NOMO-1 (cell line): ENCODE measurements around the gene FGFR3.
A peak's percentile ranks its signal among the peaks of the same experiment; 100 is the strongest.

Experiments
- DNase-seq, 2 experiments: peaks; one replicate each; lab custom pipeline; 2025; ENCODE audit not compliant: unreplicated experiment in 2 of 2; lab: John Stamatoyannopoulos, UW

FGFR3 gene

DNA sequence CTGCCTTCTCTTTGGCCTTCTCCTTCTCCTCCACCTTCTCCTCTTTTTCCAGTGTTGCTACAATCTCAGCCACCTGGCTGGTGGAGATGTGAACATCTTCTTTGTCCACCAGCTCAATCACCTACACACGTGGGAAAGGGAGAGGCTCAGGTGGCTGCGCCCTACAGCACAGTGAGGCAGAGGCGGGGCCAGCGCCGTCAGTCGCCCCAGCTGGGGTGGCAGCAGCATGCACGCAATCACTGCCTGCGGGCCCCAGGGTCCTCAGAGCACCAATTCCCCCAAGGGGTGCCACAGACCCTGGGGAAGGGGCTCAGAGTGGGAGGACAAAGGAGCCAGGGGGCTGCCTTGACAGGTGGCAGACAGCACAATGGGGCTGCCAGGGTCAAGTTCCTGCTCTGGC is 21.4 kb downstream of the FGFR3 start:
- no peak for DNase-seq

DNA sequence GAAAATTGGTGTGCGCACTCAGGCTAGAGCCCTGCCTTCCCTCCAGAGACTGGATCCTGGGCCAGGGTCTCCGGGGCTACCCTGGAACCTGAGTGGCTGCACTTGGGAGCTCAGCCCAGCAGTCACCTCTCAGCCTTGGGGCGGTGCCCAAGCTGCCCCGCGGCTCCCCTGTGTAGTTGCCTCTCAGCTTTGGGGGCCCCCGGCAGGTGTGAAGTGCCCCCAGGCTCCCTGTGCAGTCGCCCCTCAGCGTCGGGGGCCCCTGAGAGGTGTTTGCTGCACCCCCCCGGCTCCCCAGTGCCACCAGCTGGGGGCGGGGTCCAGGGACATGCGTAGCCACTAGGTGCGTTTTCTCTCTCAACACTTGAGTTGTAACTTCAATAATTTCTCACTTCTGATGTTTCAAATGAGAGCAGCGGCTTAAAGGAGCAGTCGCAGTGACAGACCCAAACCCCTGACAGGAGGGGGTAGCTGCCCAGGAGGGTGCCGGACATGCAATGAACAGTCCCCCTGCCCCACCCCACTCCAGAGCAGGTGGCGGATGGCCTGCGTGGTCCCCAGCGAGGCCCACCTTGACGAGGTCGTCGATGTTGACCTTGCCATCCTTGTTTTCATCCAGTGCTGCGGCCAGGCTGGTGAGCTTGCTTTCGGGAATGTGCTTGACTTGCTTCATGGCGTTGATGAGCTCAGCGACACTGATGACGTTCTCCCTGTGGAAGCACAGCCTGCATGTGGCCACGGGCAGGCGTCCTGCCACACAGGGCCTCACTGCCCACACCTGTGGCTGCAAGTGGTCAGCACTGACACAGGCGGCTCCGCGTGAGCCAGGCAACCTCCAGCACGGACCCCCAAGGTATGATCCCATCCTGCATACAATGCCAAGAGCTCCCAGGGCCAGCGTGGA is 22.3 kb downstream of the FGFR3 start:
- no peak for DNase-seq

DNA sequence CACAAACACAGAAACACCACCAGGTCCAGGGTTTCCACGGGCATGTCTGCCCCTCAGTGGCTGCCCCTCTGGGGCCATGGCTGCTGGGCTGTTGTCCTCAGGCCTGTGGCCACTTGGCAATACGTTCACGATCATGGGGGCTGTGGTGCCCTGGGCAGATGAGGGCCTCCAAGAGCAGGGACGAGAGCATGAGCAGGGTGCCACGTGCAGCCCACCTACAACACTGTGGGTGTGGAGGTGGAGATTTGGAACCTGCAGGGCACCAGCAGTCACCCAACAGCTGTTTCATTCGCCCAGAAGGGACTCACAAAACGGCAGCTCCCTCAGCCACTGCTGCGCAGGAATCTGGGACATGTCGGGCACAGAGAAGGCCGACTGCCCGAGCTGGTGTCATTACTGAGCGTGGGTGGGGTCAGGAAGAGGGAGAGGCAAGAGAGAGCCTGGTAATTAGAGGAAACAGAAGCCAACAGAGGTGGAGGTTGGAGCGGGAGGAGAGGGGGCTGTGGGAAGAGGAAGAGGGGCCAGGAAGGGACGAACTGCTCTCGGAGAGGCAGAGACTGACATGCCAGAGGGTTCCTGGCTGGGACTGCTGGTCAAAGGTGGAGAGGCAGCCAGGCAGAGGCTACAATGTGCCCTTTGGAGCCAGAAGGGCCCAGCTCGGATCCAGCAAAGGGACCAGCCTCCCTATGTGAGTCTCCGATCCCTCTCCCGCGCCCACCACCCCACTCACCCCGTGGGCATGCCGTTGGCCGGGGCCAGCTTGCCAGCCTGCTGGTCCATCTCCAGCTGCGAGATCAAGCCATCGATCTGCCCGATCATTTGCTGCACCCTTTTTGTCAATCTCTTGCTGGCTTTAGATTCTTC is 23.1 kb downstream of the FGFR3 start:
- DNase-seq = no peak

DNA sequence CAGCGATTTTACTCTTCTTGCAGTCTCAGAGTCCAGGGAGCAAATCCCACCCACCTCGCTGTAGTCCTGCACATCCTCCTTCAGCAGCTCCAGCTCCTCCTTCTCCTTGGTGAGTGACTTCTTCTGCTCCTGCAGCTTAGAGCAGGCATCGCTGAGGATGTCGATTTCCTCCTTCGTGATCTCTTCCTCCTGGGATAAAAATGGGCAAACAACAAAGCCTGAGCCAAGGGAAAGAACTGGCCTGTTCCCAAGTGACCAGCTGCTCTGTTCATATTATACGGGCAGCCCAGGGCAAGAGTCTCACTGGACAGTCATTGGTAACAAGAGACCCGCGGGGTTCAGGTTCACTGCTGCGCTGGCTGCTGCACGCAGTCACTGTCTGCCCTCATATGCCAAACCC is 26.2 kb downstream of the FGFR3 start:
- DNase-seq = no peak

DNA sequence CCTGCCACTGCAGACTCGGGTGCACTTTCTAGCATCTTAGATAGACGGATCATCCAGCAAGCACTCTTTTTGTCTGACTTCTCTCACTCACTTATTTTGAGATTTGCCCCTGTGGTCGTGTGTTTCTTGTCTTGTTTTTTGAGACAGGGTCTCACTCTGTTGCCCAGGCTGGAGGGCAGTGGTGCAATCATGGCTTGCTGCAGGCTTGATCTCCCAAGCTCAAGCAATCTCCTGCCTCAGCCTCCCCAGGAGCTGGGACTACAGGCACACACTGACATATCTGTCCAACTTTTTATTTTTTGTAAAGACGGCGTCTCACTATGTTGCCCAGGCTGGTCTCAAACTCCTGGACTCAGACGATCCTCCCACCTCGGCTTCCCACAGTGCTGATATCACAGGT is 26.7 kb downstream of the FGFR3 start:
- no peak for DNase-seq

DNA sequence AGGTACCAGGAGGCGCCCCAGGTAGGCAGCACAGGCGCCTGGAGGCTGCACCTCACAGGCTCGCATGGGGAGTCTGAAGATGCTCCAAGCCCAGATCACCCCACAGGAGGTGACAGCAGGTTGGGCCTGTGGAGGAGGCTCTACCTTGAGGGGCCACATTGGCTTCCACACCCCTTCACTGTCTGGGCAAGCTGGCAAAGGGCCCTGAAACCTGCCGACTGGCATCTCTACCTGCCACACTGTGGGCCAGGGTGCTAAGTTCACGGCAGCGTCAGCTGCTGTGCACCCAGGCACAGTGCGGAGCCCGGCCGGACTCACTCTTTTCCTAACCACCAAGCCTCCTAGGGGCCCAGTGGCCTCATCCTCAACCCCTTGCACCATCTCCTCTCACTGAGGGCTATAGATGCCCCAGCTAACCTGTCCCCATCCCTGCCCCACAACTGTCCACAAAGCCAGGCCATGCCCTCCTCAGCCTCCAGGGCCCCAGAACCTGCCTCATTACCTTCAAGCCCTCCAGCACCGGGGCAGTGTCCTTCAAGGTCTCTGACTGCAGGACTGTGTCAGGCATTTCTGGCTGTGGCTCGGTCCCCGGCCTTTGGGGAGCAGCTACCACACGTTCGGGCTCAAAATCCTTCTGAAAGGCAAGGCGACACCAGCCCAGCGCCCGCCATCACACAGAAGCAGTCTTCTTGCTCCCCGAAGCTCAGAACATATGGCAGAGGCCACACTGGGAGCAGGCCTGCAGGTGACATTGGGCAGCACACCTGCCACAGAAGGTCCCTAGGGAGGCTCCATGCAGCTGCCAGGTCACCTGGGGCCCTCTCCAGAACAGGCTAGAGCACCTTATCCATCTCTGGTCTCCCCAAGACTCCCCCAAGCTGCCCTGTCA is 28.8 kb downstream of the FGFR3 start:
- no peak for DNase-seq

DNA sequence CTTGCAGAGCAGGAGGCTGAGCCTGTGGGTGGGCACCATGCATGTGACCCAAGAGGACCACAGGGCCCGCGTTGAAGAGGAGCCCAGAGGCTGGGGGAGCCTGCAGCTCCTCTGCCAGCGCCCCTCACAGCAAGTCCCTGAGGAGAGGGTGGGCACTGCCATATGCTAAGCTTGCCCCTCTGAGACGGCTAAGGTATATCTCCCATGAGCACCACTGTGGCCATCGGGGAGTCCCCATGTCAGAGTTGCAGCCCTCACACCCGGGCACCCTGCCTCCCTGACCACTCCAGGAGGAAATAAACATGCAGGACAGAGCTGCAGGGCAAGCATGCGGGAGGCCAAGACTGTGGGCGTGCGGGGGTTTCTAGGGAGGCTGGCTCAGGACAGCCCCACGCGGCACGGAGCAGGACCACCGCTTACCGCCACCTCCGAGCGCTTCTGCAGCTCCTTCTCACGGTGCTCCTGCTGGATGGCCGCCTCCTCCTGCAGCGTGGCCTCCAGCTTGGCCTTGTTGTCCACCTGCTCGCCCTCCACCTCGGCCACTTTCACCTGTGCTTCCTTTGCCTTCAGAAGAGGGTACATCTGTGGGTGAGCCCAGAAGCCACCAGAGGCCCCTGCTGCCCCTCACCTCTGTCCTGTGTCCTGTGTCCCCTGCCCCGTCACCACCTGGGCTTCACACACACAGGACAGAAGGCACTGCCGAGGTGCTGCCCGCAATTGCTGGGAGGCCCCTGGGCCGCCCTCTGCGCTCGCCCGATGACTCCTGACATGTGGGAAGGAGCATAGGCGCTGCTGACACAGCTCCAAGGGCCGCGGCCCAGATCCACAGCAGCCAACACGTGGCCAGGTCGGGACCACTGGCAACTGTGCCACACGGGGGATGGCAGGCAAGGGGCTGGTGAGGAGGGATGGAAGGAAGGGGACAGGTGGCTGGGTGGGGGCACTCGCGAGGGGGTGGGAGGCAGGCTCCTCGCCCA is 29.8 kb downstream of the FGFR3 start:
- no peak for DNase-seq

DNA sequence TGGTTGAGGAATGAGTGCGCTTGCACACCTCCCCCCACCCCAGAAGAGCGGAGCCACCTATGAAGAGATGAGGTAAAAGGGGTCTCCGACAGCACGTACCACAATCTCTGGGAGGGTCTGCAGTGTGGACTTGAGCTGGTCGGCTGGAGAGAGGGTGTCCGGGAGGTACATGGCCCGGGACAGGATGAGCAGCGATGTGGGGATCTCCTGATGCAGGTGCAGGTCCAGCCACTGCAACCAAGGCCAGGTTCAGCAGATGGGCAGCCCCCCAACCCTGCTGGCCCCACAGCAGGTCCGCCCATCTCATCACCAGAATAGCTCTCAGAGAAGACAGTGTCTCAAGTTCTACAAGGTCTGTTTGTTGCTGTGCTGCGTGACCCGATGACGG is 30.4 kb downstream of the FGFR3 start:
- DNase-seq = no peak

DNA sequence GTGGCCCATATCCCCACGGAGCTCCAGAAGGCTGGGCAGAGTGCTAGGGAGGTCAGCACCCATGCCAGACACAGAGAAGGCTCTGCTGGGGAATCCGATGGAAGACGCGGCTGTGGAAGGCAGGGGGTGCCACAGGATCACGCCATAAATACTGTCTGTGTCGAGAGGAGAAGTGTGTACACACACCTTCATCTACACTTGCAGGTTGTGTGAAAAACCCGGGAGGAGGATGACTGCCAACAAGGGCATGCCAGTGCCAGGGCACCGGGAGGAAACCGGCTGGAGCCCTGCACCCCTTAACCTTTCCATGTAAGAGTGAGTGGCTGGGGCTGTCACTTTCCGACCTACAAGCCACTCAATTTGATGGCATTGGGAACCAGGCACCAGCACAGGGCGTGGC is 31.7 kb downstream of the FGFR3 start:
- no peak for DNase-seq

DNA sequence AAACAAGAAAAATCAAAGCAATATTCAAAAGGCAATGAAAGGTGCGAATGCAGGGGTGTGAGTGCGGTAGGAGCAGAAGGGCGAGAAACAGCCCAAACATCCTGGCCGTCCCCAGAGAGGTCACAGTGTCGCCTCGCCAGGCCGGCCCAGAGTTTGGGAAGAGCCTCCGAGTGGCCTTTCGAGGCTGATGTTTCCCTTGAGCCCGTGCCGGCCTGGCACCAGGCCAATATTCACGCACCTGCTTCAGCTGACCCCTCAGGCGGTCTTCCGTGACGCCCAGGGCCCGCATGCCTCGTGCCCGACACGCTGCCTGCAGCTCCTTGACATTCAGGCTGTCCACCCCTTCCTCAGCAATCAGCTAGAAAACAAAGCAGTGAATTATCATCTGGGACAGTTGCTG is 32.2 kb downstream of the FGFR3 start:
- DNase-seq = no peak

DNA sequence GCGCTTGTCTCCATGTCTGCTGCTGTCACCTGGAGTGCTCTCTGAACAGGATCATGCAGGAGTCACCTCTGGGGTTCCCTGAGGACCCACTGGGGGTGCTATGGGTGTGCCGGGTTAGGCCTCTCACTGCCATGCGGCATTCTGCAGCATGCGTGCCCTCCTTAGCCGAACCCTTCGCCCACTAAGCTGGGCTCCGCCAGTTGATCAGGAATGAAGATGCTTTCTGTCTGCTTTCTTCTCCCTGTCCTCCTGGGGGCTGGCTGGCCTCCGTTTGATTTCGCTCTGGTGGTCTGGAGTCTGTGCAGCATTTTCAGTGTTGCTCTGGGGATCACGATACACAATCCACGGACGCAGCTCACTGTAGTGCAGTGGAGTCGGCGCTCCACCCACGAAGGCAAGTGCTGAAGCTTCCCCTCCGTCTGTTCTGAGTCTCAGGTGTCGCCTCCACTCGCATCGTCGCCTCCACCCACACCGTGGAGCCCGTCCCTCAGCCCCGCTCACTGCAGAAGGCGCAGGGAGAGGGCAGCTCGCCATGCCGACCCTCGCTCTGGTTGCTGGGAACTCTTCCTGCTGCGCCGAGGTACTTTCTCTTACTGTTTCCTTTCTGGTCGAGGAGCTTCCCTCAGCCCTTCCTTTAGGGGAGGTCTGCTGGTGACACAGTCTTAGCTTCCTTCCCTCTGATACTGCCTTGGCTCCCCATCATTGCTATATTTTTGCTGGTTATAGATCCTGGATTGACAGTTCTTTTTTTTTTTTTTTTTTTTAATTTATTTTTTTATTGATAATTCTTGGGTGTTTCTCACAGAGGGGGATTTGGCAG is 33.6 kb downstream of the FGFR3 start:
- DNase-seq = no peak

DNA sequence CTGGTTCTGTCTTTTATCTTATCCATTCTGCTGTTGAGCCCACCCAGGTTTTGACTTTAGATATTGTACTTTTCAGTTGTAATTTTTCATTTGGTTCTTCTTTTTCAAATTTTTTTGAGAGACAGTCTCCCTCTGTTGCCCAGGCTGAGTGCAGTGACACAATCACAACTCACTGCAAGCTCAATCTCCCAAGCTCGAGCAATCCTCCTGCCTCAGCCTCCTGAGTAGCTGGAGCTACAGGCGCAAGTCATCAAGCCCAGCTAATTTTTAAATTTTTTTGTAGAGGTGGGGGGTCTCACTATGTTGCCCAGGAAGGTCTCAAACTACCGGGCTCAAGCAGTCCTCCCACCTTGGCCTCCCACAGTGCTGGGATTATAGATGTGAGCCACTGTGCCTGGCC is 37.1 kb downstream of the FGFR3 start:
- no peak for DNase-seq

DNA sequence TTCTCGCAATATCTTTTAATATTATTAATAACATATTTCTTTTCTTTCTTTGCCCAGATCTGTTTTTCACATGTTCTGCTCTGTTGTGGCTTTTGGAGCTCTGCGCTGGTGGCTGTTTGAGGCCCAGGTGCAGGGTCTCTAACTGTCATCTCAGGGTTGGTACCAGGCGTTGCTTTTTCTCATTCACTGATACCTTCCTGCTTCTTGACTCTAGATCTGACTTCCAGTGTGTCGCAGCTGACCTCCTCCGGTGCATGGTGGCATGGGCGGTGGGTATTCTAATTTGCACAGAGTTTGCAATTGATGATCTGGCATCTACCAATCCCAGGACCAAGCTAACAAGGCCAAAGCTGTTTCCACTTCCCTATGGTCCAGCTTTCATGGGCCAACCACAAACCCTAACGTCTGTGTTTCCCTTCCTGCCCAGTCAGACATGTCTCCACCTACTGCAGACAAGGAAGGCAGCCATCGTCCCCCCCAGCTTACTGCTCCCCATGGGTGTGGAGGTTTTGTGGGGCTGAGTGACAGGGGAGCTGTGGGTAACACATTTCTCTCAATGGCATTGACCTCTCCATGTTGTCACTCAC is 37.6 kb downstream of the FGFR3 start:
- DNase-seq = peak; percentile 17 to 29

DNA sequence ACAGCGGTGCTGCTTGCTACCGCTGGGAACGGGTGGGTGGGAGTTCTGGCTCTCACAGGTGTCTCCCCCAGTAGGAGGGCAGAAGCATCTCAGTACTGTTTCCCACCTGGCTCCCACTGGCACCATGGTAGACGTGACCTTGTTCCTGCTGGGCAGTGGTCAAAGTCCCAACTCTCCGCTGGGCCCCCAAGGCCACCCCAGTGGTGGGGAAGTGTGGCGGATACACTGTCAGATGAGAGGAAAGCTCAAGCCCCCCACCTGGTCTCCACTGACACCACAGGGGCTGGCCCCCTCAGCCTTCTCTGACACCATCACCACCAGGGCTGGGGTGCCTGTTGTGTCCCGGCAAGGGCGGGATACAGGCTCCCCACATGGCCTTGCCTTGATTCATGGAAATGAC is 38.2 kb downstream of the FGFR3 start:
- DNase-seq = no peak

DNA sequence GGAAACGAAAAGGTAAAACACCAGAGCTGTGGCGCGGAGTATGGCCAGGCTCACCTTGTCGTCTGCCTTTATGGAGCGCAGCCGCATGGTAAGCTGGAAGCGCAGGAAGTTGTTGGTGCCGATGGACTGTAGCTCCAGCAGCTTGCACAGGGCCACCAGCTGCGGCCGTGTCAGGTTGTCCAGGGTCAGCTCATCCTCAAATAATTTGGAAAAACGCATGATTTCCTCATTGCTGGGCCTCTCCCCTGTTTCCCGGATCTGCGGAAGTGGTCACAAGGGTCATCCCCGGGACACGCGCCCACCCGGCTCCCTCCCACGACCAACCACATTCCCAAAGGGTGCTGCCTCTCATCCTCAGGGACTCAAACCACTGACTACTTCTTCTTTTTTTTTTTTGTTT is 39.6 kb downstream of the FGFR3 start:
- no peak for DNase-seq

DNA sequence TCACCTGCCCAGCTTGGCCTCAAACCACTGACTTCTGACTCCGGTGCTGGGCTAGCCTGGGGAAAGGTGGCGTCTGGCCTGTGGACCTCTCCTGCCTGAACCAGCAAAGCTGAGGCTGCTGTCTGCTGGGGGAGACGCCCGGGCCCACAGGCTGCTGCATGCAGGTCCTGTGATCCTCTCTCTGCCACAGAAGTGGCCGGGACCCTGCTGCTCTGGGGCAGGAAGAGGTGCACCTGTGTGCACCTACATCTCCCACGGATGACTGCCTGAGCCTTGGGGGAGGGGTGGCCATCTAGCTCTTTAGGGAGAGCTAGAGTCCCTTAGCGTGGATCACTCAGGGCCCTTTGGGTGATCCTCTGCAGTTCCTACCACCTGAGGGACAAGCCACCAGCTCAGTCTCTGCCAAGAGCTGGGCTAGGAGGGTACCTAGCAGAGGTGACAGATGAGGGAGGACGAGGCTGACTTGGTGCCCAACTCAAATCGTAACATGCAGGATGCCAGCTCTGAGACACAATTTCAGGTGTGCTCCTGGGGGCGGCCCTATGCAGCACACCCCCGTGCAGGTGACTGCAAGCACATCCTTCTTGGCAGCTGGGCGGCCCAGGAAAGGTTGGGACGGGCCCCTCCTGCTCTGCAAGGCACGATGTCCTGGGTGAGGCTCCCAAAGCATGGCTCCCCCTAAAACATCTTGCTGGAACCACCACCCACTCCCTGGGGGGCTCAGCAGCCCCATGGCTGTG is 40.4 kb downstream of the FGFR3 start:
- no peak for DNase-seq

DNA sequence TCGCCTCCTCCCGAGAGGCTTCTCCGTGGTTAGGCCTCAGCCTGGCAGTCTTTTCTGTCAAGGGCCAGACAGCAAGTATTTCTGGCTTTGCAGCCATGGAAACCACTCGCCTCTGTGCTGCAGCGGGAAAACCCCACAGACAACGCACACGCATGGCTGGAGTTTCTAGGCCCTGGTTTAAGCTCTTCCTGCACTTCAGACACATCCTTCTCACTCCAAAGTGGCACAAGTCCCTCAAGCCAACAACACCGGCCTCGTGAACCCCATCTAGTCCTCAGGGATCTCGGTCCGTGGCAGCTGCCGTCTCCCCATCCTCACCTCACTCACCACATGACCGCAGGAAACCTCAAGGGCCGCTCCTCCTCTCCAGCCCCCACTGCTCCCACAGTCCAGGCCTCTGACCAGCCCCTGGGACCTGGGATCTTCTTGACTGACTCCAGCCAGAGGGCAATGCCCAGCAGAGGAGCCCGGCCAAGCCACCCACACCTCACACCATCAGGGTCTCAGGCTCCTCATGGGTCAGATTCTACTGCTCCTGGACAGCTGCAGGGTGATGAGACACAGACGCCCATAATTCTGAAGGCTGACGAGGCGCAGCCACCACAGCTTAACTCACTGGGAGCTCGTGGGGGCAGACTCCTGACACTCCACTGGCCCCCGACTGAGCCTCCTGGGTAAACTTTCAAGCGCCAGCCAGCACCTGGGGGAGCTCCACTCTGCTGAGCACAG is 41.1 kb downstream of the FGFR3 start:
- no peak for DNase-seq
